ENCODE results near the gene FGR. TPM values are rescaled to one million over a fixed set of nuclear protein-coding genes. Genes with fewer than 3 reads are reported as not detected.

FGR gene
- total and polyA plus RNA-seq, 2 of the 13 experiments (the other 11 are each of a cell fraction or from before 2014, with no cell fraction given) = not detected

DNA sequence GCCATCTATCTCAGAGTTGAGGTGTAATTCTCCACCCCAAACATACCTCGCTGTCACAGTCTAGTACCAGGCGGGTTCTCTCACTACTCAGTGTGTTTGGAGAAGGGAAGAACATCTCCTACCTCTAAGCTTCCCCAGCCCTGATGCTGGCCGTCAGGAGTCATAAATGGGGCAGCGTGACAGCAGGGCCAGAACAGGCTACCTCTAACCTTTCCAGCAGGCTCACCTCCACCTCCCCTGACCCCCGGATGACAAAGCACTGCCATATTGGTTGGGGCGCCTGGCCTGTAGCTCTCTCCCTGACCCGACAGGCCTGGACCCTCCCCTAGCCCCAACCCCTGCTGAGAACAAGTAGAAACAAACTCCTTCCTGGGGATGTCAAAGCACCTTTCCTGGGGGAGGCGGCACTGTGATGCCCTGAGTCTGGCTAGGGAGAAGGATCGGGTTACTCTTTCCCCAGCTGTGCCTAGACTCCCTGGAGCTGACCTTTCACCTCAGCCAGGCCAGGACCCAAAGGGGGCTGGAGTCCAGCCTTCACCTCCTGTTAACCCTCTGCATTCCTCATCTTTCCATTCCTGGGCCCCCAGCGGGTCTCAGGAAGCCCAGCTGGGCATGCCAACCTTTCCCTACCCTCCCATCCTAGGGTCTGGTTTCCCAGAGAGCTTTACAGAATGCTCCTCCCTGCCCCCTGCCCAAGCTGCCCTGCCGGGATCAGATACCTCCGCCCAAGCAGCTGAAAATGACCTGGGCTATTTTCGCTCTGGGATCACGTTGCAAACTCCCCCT lies 65.3 kb downstream of the FGR start (continued):
- TF ChIP-seq, protein P1, sequence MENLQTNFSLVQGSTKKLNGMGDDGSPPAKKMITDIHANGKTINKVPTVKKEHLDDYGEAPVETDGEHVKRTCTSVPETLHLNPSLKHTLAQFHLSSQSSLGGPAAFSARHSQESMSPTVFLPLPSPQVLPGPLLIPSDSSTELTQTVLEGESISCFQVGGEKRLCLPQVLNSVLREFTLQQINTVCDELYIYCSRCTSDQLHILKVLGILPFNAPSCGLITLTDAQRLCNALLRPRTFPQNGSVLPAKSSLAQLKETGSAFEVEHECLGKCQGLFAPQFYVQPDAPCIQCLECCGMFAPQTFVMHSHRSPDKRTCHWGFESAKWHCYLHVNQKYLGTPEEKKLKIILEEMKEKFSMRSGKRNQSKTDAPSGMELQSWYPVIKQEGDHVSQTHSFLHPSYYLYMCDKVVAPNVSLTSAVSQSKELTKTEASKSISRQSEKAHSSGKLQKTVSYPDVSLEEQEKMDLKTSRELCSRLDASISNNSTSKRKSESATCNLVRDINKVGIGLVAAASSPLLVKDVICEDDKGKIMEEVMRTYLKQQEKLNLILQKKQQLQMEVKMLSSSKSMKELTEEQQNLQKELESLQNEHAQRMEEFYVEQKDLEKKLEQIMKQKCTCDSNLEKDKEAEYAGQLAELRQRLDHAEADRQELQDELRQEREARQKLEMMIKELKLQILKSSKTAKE (CRISPR knock-in tag; IDR thresholded peaks at IDR 0.05; ENCODE audit: borderline replicate concordance) = no peak
- TF ChIP-seq PHF5A (CRISPR knock-in tag; IDR thresholded peaks at IDR 0.05; ENCODE audit: low read depth, unreplicated experiment) = peak; percentile 31
- peak; percentile 56 for TF ChIP-seq RARA (CRISPR knock-in tag; IDR thresholded peaks at IDR 0.05)
- peak; percentile 45; the same call in 1 of the 2 replicates for TF ChIP-seq HNF4G (IDR thresholded peaks at IDR 0.05; ENCODE audit: borderline replicate concordance, low read depth, low read length)
- TF ChIP-seq HNF4G (CRISPR knock-in tag; IDR thresholded peaks at IDR 0.05; ENCODE audit: borderline replicate concordance, low read depth) = no peak
- TF ChIP-seq TMF1 (CRISPR knock-in tag; IDR thresholded peaks at IDR 0.05; ENCODE audit: low read depth) = no peak
- TF ChIP-seq ZNF234 (CRISPR knock-in tag; conservative IDR thresholded peaks at IDR 0.05) = no peak
- TF ChIP-seq, protein P2, sequence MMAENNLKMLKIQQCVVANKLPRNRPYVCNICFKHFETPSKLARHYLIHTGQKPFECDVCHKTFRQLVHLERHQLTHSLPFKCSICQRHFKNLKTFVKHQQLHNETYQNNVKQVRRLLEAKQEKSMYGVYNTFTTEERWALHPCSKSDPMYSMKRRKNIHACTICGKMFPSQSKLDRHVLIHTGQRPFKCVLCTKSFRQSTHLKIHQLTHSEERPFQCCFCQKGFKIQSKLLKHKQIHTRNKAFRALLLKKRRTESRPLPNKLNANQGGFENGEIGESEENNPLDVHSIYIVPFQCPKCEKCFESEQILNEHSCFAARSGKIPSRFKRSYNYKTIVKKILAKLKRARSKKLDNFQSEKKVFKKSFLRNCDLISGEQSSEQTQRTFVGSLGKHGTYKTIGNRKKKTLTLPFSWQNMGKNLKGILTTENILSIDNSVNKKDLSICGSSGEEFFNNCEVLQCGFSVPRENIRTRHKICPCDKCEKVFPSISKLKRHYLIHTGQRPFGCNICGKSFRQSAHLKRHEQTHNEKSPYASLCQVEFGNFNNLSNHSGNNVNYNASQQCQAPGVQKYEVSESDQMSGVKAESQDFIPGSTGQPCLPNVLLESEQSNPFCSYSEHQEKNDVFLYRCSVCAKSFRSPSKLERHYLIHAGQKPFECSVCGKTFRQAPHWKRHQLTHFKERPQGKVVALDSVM (CRISPR knock-in tag; IDR thresholded peaks at IDR 0.05) = no peak
- peak; percentile 89 for TF ChIP-seq NR2F6 (IDR thresholded peaks at IDR 0.05)
- TF ChIP-seq NR2F6 (CRISPR knock-in tag; IDR thresholded peaks at IDR 0.05) = peak; percentile 92
- no peak for TF ChIP-seq ZNF367 (CRISPR knock-in tag; IDR thresholded peaks at IDR 0.05; ENCODE audit: borderline replicate concordance)
- TF ChIP-seq, protein P3, sequence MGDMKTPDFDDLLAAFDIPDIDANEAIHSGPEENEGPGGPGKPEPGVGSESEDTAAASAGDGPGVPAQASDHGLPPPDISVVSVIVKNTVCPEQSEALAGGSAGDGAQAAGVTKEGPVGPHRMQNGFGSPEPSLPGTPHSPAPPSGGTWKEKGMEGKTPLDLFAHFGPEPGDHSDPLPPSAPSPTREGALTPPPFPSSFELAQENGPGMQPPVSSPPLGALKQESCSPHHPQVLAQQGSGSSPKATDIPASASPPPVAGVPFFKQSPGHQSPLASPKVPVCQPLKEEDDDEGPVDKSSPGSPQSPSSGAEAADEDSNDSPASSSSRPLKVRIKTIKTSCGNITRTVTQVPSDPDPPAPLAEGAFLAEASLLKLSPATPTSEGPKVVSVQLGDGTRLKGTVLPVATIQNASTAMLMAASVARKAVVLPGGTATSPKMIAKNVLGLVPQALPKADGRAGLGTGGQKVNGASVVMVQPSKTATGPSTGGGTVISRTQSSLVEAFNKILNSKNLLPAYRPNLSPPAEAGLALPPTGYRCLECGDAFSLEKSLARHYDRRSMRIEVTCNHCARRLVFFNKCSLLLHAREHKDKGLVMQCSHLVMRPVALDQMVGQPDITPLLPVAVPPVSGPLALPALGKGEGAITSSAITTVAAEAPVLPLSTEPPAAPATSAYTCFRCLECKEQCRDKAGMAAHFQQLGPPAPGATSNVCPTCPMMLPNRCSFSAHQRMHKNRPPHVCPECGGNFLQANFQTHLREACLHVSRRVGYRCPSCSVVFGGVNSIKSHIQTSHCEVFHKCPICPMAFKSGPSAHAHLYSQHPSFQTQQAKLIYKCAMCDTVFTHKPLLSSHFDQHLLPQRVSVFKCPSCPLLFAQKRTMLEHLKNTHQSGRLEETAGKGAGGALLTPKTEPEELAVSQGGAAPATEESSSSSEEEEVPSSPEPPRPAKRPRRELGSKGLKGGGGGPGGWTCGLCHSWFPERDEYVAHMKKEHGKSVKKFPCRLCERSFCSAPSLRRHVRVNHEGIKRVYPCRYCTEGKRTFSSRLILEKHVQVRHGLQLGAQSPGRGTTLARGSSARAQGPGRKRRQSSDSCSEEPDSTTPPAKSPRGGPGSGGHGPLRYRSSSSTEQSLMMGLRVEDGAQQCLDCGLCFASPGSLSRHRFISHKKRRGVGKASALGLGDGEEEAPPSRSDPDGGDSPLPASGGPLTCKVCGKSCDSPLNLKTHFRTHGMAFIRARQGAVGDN (CRISPR knock-in tag; IDR thresholded peaks at IDR 0.05) = peak; percentile 61; the same call in 1 of the 2 replicates
- TF ChIP-seq POLR2AphosphoS5 (IDR thresholded peaks at IDR 0.05; ENCODE audit: low read depth, low read length) = no peak
- no peak for TF ChIP-seq SOX6 (IDR thresholded peaks at IDR 0.05)
- no peak for TF ChIP-seq SOX6 (CRISPR knock-in tag; IDR thresholded peaks at IDR 0.05)
- TF ChIP-seq ZNF788 (CRISPR knock-in tag; IDR thresholded peaks at IDR 0.05; ENCODE audit: borderline replicate concordance) = no peak
- peak; percentile 96 for TF ChIP-seq SIX1 (CRISPR knock-in tag; IDR thresholded peaks at IDR 0.05; ENCODE audit: borderline replicate concordance)
- TF ChIP-seq ZNF253 (CRISPR knock-in tag; IDR thresholded peaks at IDR 0.05; ENCODE audit: borderline replicate concordance) = no peak
- TF ChIP-seq, protein P4, sequence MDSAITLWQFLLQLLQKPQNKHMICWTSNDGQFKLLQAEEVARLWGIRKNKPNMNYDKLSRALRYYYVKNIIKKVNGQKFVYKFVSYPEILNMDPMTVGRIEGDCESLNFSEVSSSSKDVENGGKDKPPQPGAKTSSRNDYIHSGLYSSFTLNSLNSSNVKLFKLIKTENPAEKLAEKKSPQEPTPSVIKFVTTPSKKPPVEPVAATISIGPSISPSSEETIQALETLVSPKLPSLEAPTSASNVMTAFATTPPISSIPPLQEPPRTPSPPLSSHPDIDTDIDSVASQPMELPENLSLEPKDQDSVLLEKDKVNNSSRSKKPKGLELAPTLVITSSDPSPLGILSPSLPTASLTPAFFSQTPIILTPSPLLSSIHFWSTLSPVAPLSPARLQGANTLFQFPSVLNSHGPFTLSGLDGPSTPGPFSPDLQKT (CRISPR knock-in tag; IDR thresholded peaks at IDR 0.05; ENCODE audit: borderline replicate concordance) = no peak
- TF ChIP-seq MIER2 (CRISPR knock-in tag; IDR thresholded peaks at IDR 0.05) = no peak
- no peak for TF ChIP-seq ETV5 (CRISPR knock-in tag; IDR thresholded peaks at IDR 0.05; ENCODE audit: borderline replicate concordance)
